H1 (cell line): ENCODE results near the gene CYREN. TPM values are rescaled to one million over a fixed set of nuclear protein-coding genes. Genes with fewer than 3 reads are reported as not detected.

Experiments
- CTCF ChIA-PET: fragments of 300-600 bp; sonication (Branson Sonifier 250); formaldehyde crosslinking; loops from one replicate; lab custom pipeline; 2021; ENCODE audit not compliant: partially characterized antibody; lab: Charles Lee
- POLR2A ChIA-PET: fragments of 300-600 bp; sonication (Branson Sonifier 250); formaldehyde crosslinking; loops from one replicate; lab custom pipeline; 2021; ENCODE audit warnings: inconsistent platforms; ENCODE audit not compliant: partially characterized antibody; lab: Charles Lee
- DNase-seq, 2 experiments: peaks; one replicate each; pipeline versions ENCODE4 v3.0.0 to v3.0.0-alpha.2; 2010 to 2022; ENCODE audit warnings: low spot score in 2 of 2, low read depth in 1 of 2, mixed read lengths in 1 of 2
- FAIRE-seq: peaks from 2 replicates; lab custom pipeline; 2011; peaks lifted over from hg19 to GRCh38; lab: Jason Lieb, UNC
- H2AFZ ChIP-seq: 2 replicates; pipeline ENCODE4 v1.8.1; 2012; ENCODE audit warnings: low read length, inconsistent platforms
- H2AK5ac ChIP-seq: 2 replicates; pipeline ENCODE4 v1.6.1; 2013; ENCODE audit warnings: low read depth, low read length
- H2BK120ac ChIP-seq: replicated peaks from 2 replicates; pipeline ENCODE3; 2013; ENCODE audit warnings: low read depth, low read length, inconsistent platforms
- H2BK12ac ChIP-seq: 2 replicates; pipeline ENCODE4 v1.6.1; 2013; ENCODE audit warnings: low read depth, low read length
- H2BK15ac ChIP-seq: 2 replicates; pipeline ENCODE4 v1.6.1; 2013; ENCODE audit warnings: low read length
- H2BK20ac ChIP-seq: 2 replicates; pipeline ENCODE4 v1.6.1; 2013; ENCODE audit warnings: low read length
- H2BK5ac ChIP-seq: 2 replicates; pipeline ENCODE4 v1.6.1; 2013; ENCODE audit warnings: low read depth, low read length
- H3K14ac ChIP-seq: 2 replicates; pipeline ENCODE4 v1.6.1; 2013; ENCODE audit warnings: inconsistent platforms; ENCODE audit not compliant: insufficient read length
- H3K18ac ChIP-seq: 2 replicates; pipeline ENCODE4 v1.6.1; 2013; ENCODE audit warnings: low read length; ENCODE audit errors: extremely low read depth
- H3K23ac ChIP-seq: 2 replicates; pipeline ENCODE4 v1.6.1; 2013; ENCODE audit warnings: inconsistent platforms; ENCODE audit not compliant: insufficient read length
- H3K23me2 ChIP-seq: 2 replicates; pipeline ENCODE4 v1.6.1; 2013; ENCODE audit warnings: low read depth, low read length
- H3K27ac ChIP-seq: 2 replicates; pipeline ENCODE4 v1.6.1; 2011; ENCODE audit warnings: low read depth, low read length, inconsistent platforms
- H3K27me3 ChIP-seq, 4 experiments: replicated peaks in 1 of 4; 1 replicate in 1 of 4; 2 replicates in 3 of 4; pipeline versions ENCODE4 v1.6.1 to v1.8.1; 2011 to 2013; ENCODE audit warnings: low read length in 3 of 4, mild to moderate bottlenecking in 3 of 4, inconsistent platforms in 2 of 4, mixed read lengths in 2 of 4, moderate library complexity in 1 of 4; ENCODE audit not compliant: control insufficient read depth in 3 of 4, insufficient read depth in 3 of 4; ENCODE audit errors: extremely low read depth in 1 of 4
- H3K36me3 ChIP-seq, 4 experiments: 2 replicates each; pipeline versions ENCODE4 v1.6.1 to v1.8.1; 2011 to 2013; ENCODE audit warnings: mild to moderate bottlenecking in 4 of 4, low read length in 3 of 4, moderate library complexity in 2 of 4, control low read depth in 1 of 4, inconsistent platforms in 1 of 4; ENCODE audit not compliant: insufficient read depth in 4 of 4, control insufficient read depth in 2 of 4
- H3K4ac ChIP-seq: replicated peaks from 2 replicates; pipeline ENCODE3; 2013; ENCODE audit warnings: low read length, low read depth, mixed read lengths, inconsistent platforms; ENCODE audit not compliant: insufficient read length
- H3K4me1 ChIP-seq, 4 experiments: replicated peaks in 1 of 4; 1 replicate in 1 of 4; 2 replicates in 3 of 4; pipeline versions ENCODE4 v1.6.1 to v1.8.1; 2011 to 2013; ENCODE audit warnings: low read length in 3 of 4, inconsistent platforms in 2 of 4, mixed read lengths in 1 of 4; ENCODE audit not compliant: insufficient read depth in 4 of 4, control insufficient read depth in 3 of 4
- H3K4me2 ChIP-seq, 2 experiments: 2 replicates each; pipeline versions ENCODE4 v1.6.1 to v1.8.1; 2011 to 2013; ENCODE audit warnings: low read depth in 2 of 2, low read length in 2 of 2, control low read depth in 1 of 2, inconsistent platforms in 1 of 2, mild to moderate bottlenecking in 1 of 2; ENCODE audit not compliant: insufficient read depth in 1 of 2
- H3K4me3 ChIP-seq, 4 experiments: fragments of 200-600, 300-600 bp in 1 of 4; sonication (generic), shearing (Covaris generic), sonication (Bioruptor Twin) in 1 of 4; 2 replicates each; pipeline versions ENCODE4 v1.5.1 to v1.8.1; 2011 to 2016; ENCODE audit warnings: low read length in 4 of 4, low read depth in 3 of 4, control low read depth in 2 of 4, inconsistent platforms in 2 of 4, mild to moderate bottlenecking in 2 of 4, mixed read lengths in 1 of 4, moderate library complexity in 1 of 4; ENCODE audit not compliant: insufficient read depth in 2 of 4; ENCODE audit errors: extremely low read depth in 1 of 4
- H3K56ac ChIP-seq: replicated peaks from 2 replicates; pipeline ENCODE3; 2013; ENCODE audit warnings: low read depth, mild to moderate bottlenecking, mixed read lengths, low read length, inconsistent platforms; ENCODE audit not compliant: insufficient read length
- H3K79me1 ChIP-seq: 2 replicates; pipeline ENCODE4 v1.6.1; 2013; ENCODE audit warnings: low read depth, low read length, control low read depth
- H3K79me2 ChIP-seq, 2 experiments: 2 replicates each; pipeline versions ENCODE4 v1.6.1 to v1.8.1; 2012 to 2013; ENCODE audit warnings: low read length in 2 of 2, mild to moderate bottlenecking in 2 of 2, inconsistent platforms in 1 of 2; ENCODE audit not compliant: insufficient read depth in 2 of 2, control insufficient read depth in 1 of 2
- H3K9ac ChIP-seq, 4 experiments: replicated peaks in 1 of 4; 1 replicate in 1 of 4; 2 replicates in 3 of 4; pipeline versions ENCODE4 v1.6.1 to v1.8.1; 2011 to 2013; ENCODE audit warnings: low read depth in 3 of 4, low read length in 3 of 4, control low read depth in 2 of 4, mild to moderate bottlenecking in 2 of 4, moderate library complexity in 2 of 4, inconsistent platforms in 1 of 4; ENCODE audit errors: extremely low read depth in 1 of 4
- H3K9me3 ChIP-seq, 2 experiments: 2 replicates each; pipeline versions ENCODE4 v1.6.1 to v1.8.1; 2012 to 2013; ENCODE audit warnings: mild to moderate bottlenecking in 2 of 2, moderate library complexity in 2 of 2, control low read depth in 1 of 2, inconsistent platforms in 1 of 2, low read depth in 1 of 2, low read length in 1 of 2, mixed read lengths in 1 of 2; ENCODE audit not compliant: insufficient read depth in 2 of 2
- H4K20me1 ChIP-seq, 2 experiments: replicated peaks in 1 of 2; 2 replicates each; pipeline versions ENCODE3 to v1.8.1; 2011 to 2013; ENCODE audit warnings: inconsistent platforms in 2 of 2, low read length in 2 of 2, mild to moderate bottlenecking in 1 of 2; ENCODE audit not compliant: insufficient read depth in 2 of 2, control insufficient read depth in 1 of 2
- H4K5ac ChIP-seq: 2 replicates; pipeline ENCODE4 v1.6.1; 2013; ENCODE audit warnings: low read length, low read depth, mixed read lengths, inconsistent platforms; ENCODE audit not compliant: insufficient read length
- H4K8ac ChIP-seq: 2 replicates; pipeline ENCODE4 v1.8.0; 2013; ENCODE audit warnings: mild to moderate bottlenecking, moderate library complexity, low read length, inconsistent platforms; ENCODE audit not compliant: insufficient read depth; ENCODE audit errors: extremely low read depth
- H4K91ac ChIP-seq: replicated peaks from 2 replicates; pipeline ENCODE3; 2013; ENCODE audit warnings: low read length, mixed read lengths, inconsistent platforms; ENCODE audit not compliant: insufficient read length
- BRCA1 ChIP-seq: IDR thresholded peaks from 2 replicates; pipeline ENCODE4 v1.6.1; 2012; ENCODE audit warnings: low read depth, low read length, improper control_type of control experiment
- CREB1 ChIP-seq: IDR thresholded peaks from 2 replicates; pipeline ENCODE4 v1.6.1; 2012; ENCODE audit warnings: inconsistent platforms
- CTBP2 ChIP-seq: IDR thresholded peaks from 2 replicates; pipeline ENCODE4 v1.7.0; 2011; ENCODE audit warnings: borderline replicate concordance, mild to moderate bottlenecking, moderate library complexity, mixed read lengths, low read length; ENCODE audit not compliant: insufficient read depth, insufficient read length
- E2F6 ChIP-seq: IDR thresholded peaks from 2 replicates; pipeline ENCODE4 v1.6.1; 2012; ENCODE audit warnings: inconsistent platforms
- FOSL1 ChIP-seq: IDR thresholded peaks from 2 replicates; pipeline ENCODE4 v1.6.1; 2011; ENCODE audit warnings: mild to moderate bottlenecking, low read depth, low read length, moderate library complexity; ENCODE audit not compliant: insufficient read depth
- MAX ChIP-seq: IDR thresholded peaks from 2 replicates; pipeline ENCODE4 v1.6.1; 2012; ENCODE audit warnings: inconsistent platforms
- POLR2AphosphoS5 ChIP-seq: IDR thresholded peaks from 2 replicates; pipeline ENCODE4 v1.6.1; 2011; ENCODE audit warnings: low read depth, low read length
- RBBP5 ChIP-seq: IDR thresholded peaks from 2 replicates; pipeline ENCODE4 v1.7.1; 2012; ENCODE audit warnings: low read depth, mild to moderate bottlenecking, inconsistent platforms, low read length, moderate library complexity, borderline replicate concordance
- RFX5 ChIP-seq: IDR thresholded peaks from 2 replicates; pipeline ENCODE4 v1.6.1; 2011; ENCODE audit warnings: low read depth, low read length, improper control_type of control experiment, borderline replicate concordance
- SIRT6 ChIP-seq: IDR thresholded peaks from one replicate; pipeline ENCODE4 v1.7.1; 2012; ENCODE audit warnings: low read length, inconsistent platforms
- SP4 ChIP-seq: IDR thresholded peaks from 2 replicates; pipeline ENCODE4 v1.6.1; 2012; ENCODE audit warnings: low read length, inconsistent platforms
- SRF ChIP-seq: IDR thresholded peaks from 2 replicates; pipeline ENCODE4 v1.6.1; 2011; ENCODE audit warnings: mild to moderate bottlenecking, low read depth, low read length, moderate library complexity
- TBP ChIP-seq: IDR thresholded peaks from 2 replicates; pipeline ENCODE4 v1.6.1; 2011; ENCODE audit warnings: low read depth, low read length, improper control_type of control experiment
- WGBS, 2 experiments: shearing (Covaris generic) in 1 of 2; methylation state at CpG; one replicate each; pipeline versions ENCODE4 v1.1.6 to v1.1.7; 2013 to 2015; ENCODE audit warnings: low lambda C conversion rate in 2 of 2, mixed read lengths in 2 of 2, inconsistent platforms in 1 of 2, low coverage in 1 of 2, missing lambda C conversion rate in 1 of 2; ENCODE audit not compliant: insufficient replicate concordance in 2 of 2, insufficient coverage in 1 of 2, insufficient read length in 1 of 2; ENCODE audit errors: extremely low coverage in 1 of 2, missing lambda C conversion rate in 1 of 2; 5-methylcytosine and 5-hydroxymethylcytosine counted together
- polyA plus RNA-seq, 7 experiments: library from polyadenylated mRNA; depleted of rRNA in 3 of 7; stranded (reverse) in 5 of 7; unstranded in 2 of 7; fragments of >200 nt in 5 of 7; fragments of 200-250 nt in 2 of 7; gene quantifications; 1 replicate in 5 of 7; 2 replicates in 1 of 7; 4 replicates in 1 of 7; pipeline versions ENCODE4 v1.2.1 to v1.2.3, GENCODE V29; 2011 to 2013; ENCODE audit warnings: missing spikeins in 2 of 7, mixed read lengths in 2 of 7
- total RNA-seq: library from RNA; stranded (reverse); fragmentation: NEBNext Ultra II Directional; extraction: Animal tissue kit (Norgen Biotek cat#: 25700); gene quantifications from 2 replicates; pipeline ENCODE4 v1.2.1, GENCODE V29; 2021

The CYREN gene
- total and polyA plus RNA-seq, 2 of the 8 experiments (the other 6 are each of a cell fraction or from before 2014, with no cell fraction given) = 25.1 to 46.2 TPM

- no peak overlapping the region for H4K5ac ChIP-seq
- 93% methylated on average over 18 of the region's 18 CpGs; no CpG with 5 or more reads in 1 of the 2 experiments for WGBS, 2 experiments
- no peak overlapping the region for H3K23ac ChIP-seq
- no peak overlapping the region for H2BK120ac ChIP-seq
- no peak overlapping the region for H4K91ac ChIP-seq
- H3K4me3 ChIP-seq = no peak overlapping the region
- H3K4me1 ChIP-seq = peaks cover 1 to 11% (median 3%) of the 10 kb centered on the region in 4 experiments; a peak in 4 of 7 replicates
- no peaks in the 10 kb centered on the region; the same call in 1 of the 2 replicates for H3K79me1 ChIP-seq
- peaks cover 16 to 51% (median 39%) of the 10 kb centered on the region in 4 experiments for H3K36me3 ChIP-seq
- H3K14ac ChIP-seq = no peak overlapping the region
- peaks cover 0 to 4% of the 10 kb centered on the region in 2 experiments for H4K20me1 ChIP-seq
- H2BK15ac ChIP-seq = no peak overlapping the region
- no peak overlapping the region for H3K4ac ChIP-seq
- no peak overlapping the region for H2BK20ac ChIP-seq
- H2AFZ ChIP-seq = no peak overlapping the region
- no peak overlapping the region for H3K4me2 ChIP-seq
- POLR2A ChIA-PET = interaction anchor here (0.7 to 4.0 kb wide), 4 partner anchors 13 to 1278 kb away, joined by 3 to 20 read pairs (median 3); no protein-coding TSS in a partner anchor
- H2AK5ac ChIP-seq = no peak overlapping the region
- peaks cover 2 to 11% of the 10 kb centered on the region in 2 experiments; a peak in 2 of 4 replicates for H3K9me3 ChIP-seq
- H3K18ac ChIP-seq = no peak overlapping the region
- no peaks in the 10 kb centered on the region; the same call in 1 of the 2 replicates for H3K23me2 ChIP-seq
- H2BK12ac ChIP-seq = no peak overlapping the region
- no peak for FAIRE-seq
- H3K27ac ChIP-seq = no peak overlapping the region
- no peak for DNase-seq
- no peak overlapping the region for H4K8ac ChIP-seq
- CTCF ChIA-PET = interaction anchor here (0.6 to 2.3 kb wide), 3 partner anchors 180 to 660 kb away, joined by 3 to 7 read pairs (median 4); partner anchors contain the start of gene AGBL3
- no peak overlapping the region for H2BK5ac ChIP-seq
- no peak overlapping the region for H3K9ac ChIP-seq
- H3K56ac ChIP-seq = no peak overlapping the region
- H3K27me3 ChIP-seq = no peaks in the 10 kb centered on the region
- peaks cover 0 to 20% of the 10 kb centered on the region in 2 experiments; a peak in 2 of 4 replicates for H3K79me2 ChIP-seq
- TF ChIP-seq SP4 (no peak), CREB1 (no peak), CTBP2 (no peak), POLR2AphosphoS5 (no peak), TBP (no peak), SIRT6 (no peak), FOSL1 (no peak), RBBP5 (no peak), RFX5 (no peak), SRF (no peak), E2F6 (no peak), MAX (no peak), BRCA1 (no peak)
Measured at GRCh38 chr7:135166338-135166990, 4.0 kb downstream of the CYREN start.
